Smooth muscle cell (in vitro differentiated cells): ENCODE results near the gene CCNY. TPM values are rescaled to one million over a fixed set of nuclear protein-coding genes. Genes with fewer than 3 reads are reported as not detected.

Experiments used
- DNase-seq: peaks from one replicate; lab custom pipeline; 2025; ENCODE audit not compliant: unreplicated experiment; lab: John Stamatoyannopoulos, UW
- H2AFZ ChIP-seq: fragments of 200-600 bp; sonication (generic); 2 replicates; pipeline ENCODE4 v1.6.0; 2016; ENCODE audit warnings: antibody characterized with exemption, low read depth, mild to moderate bottlenecking
- H3F3A ChIP-seq: fragments of 200-600 bp; sonication (generic); 2 replicates; pipeline ENCODE4 v1.6.0; 2017; ENCODE audit warnings: antibody characterized with exemption, low read depth
- H3K27ac ChIP-seq: fragments of 200-600 bp; sonication (generic); 2 replicates; pipeline ENCODE4 v1.5.1; 2016; ENCODE audit warnings: low read depth, mild to moderate bottlenecking
- H3K27me3 ChIP-seq: fragments of 200-600 bp; sonication (generic); 2 replicates; pipeline ENCODE4 v1.6.1; 2016; ENCODE audit warnings: low read depth, mild to moderate bottlenecking
- H3K36me3 ChIP-seq: fragments of 200-600 bp; sonication (generic); 2 replicates; pipeline ENCODE4 v1.5.1; 2016; ENCODE audit warnings: low read depth
- H3K4me1 ChIP-seq: fragments of 200-600 bp; sonication (generic); 2 replicates; pipeline ENCODE4 v1.5.1; 2016; ENCODE audit warnings: low read depth
- H3K4me2 ChIP-seq: fragments of 200-600 bp; sonication (generic); 2 replicates; pipeline ENCODE4 v1.6.0; 2016; ENCODE audit warnings: mild to moderate bottlenecking
- H3K4me3 ChIP-seq: fragments of 200-600 bp; sonication (generic); 2 replicates; pipeline ENCODE4 v1.5.1; 2016; ENCODE audit warnings: mild to moderate bottlenecking
- H3K79me2 ChIP-seq: fragments of 200-600 bp; sonication (generic); 2 replicates; pipeline ENCODE4 v1.6.0; 2016; ENCODE audit warnings: low read depth, mild to moderate bottlenecking
- H3K9ac ChIP-seq: fragments of 200-600 bp; sonication (generic); 2 replicates; pipeline ENCODE4 v1.6.0; 2016; ENCODE audit warnings: low read depth
- H3K9me3 ChIP-seq: fragments of 200-600 bp; sonication (generic); replicated peaks from 2 replicates; pipeline ENCODE4 v1.5.1; 2016; ENCODE audit warnings: low read depth
- H4K20me1 ChIP-seq: fragments of 200-600 bp; sonication (generic); 2 replicates; pipeline ENCODE4 v1.6.0; 2016; ENCODE audit warnings: low read depth
- CTCF ChIP-seq: fragments of 200-600 bp; sonication (generic); IDR thresholded peaks from 2 replicates; pipeline ENCODE4 v1.5.1; 2017; ENCODE audit warnings: borderline replicate concordance, mild to moderate bottlenecking, antibody characterized with exemption; ENCODE audit not compliant: insufficient read depth, poor library complexity, severe bottlenecking
- WGBS: methylation state at CpG from one replicate; pipeline ENCODE4 v1.1.7; 2016; ENCODE audit warnings: low lambda C conversion rate; 5-methylcytosine and 5-hydroxymethylcytosine counted together
- polyA plus RNA-seq: library from polyadenylated mRNA; unstranded; fragments of >200 nt; fragmentation: Nextera tagmentation; extraction: Ambion mirVana; gene quantifications from 2 replicates; pipeline ENCODE4 v1.2.1, GENCODE V29; 2016
- total RNA-seq: library from RNA; depleted of rRNA; stranded (reverse); fragments of >200 nt; gene quantifications from 2 replicates; pipeline ENCODE4 v1.2.3, GENCODE V29; 2014

The CCNY gene
- total and polyA plus RNA-seq, 2 experiments from 2014 or later = 46.9 to 57.5 TPM

GRCh38 chr10:35452847-35453246, 116.5 kb downstream of the CCNY start:
- peaks cover 92% of the 10 kb centered on the region for H4K20me1 ChIP-seq
- H3K27me3 ChIP-seq = no peaks in the 10 kb centered on the region
- no peaks in the 10 kb centered on the region for H3K36me3 ChIP-seq
- H2AFZ ChIP-seq = no peak overlapping the region
- H3K9ac ChIP-seq = no peak overlapping the region
- H3K4me3 ChIP-seq = no peak overlapping the region
- peaks cover 5% of the 10 kb centered on the region for H3F3A ChIP-seq
- TF ChIP-seq CTCF = no peak
- no peaks in the 10 kb centered on the region for H3K9me3 ChIP-seq
- no peak overlapping the region for H3K4me2 ChIP-seq
- H3K4me1 ChIP-seq = peaks cover 32% of the 10 kb centered on the region
- H3K79me2 ChIP-seq = peaks cover 80% of the 10 kb centered on the region
- WGBS = 98% methylated on average over 2 of the region's 2 CpGs
- H3K27ac ChIP-seq = no peak overlapping the region
- DNase-seq = no peak

GRCh38 chr10:35453855-35454532, 117.7 kb downstream of the CCNY start:
- Histone ChIP-seq H3K4me1 (peaks cover 32% of the 10 kb centered on the region), H3K27me3 (no peaks in the 10 kb centered on the region), H3K27ac (peak overlapping the region; percentile 40), H3F3A (peaks cover 5% of the 10 kb centered on the region), H3K9me3 (no peaks in the 10 kb centered on the region), H2AFZ (no peak overlapping the region), H3K9ac (no peak overlapping the region), H3K4me2 (peak overlapping the region; percentile 51), H3K36me3 (no peaks in the 10 kb centered on the region), H4K20me1 (peaks cover 91% of the 10 kb centered on the region), H3K79me2 (peaks cover 75% of the 10 kb centered on the region), H3K4me3 (no peak overlapping the region)
- DNase-seq = no peak
- WGBS = 71% methylated on average over 12 of the region's 12 CpGs
- TF ChIP-seq CTCF = no peak

- no peak overlapping the region for H3K9ac ChIP-seq
- H3K36me3 ChIP-seq = no peaks in the 10 kb centered on the region
- H4K20me1 ChIP-seq = peaks cover 92% of the 10 kb centered on the region
- H2AFZ ChIP-seq = no peak overlapping the region
- H3F3A ChIP-seq = no peaks in the 10 kb centered on the region
- DNase-seq = no peak
- H3K4me1 ChIP-seq = peaks cover 26% of the 10 kb centered on the region
- peaks cover 78% of the 10 kb centered on the region for H3K79me2 ChIP-seq
- WGBS = 97% methylated on average over 3 of the region's 3 CpGs
- no peak overlapping the region for H3K4me2 ChIP-seq
- TF ChIP-seq CTCF = no peak
- H3K27ac ChIP-seq = no peak overlapping the region
- no peaks in the 10 kb centered on the region for H3K27me3 ChIP-seq
- no peak overlapping the region for H3K4me3 ChIP-seq
- no peaks in the 10 kb centered on the region for H3K9me3 ChIP-seq
These were observed 119.9 kb downstream of the CCNY start for GRCh38 chr10:35456153-35456720.

- no peak overlapping the region for H3K9ac ChIP-seq
- no peak for TF ChIP-seq CTCF
- 93% methylated on average over 4 of the region's 4 CpGs for WGBS
These were observed 120.5 kb downstream of the CCNY start for GRCh38 chr10:35456784-35457183.

More at GRCh38 chr10:35456784-35457183, 120.5 kb downstream of the CCNY start:
- Histone ChIP-seq H3K36me3 (no peaks in the 10 kb centered on the region), H3K4me1 (peaks cover 30% of the 10 kb centered on the region), H3K9me3 (no peaks in the 10 kb centered on the region), H3K4me3 (no peak overlapping the region), H3K79me2 (peaks cover 78% of the 10 kb centered on the region), H3K27ac (no peak overlapping the region), H2AFZ (no peak overlapping the region), H3K27me3 (no peaks in the 10 kb centered on the region), H3F3A (no peaks in the 10 kb centered on the region), H3K4me2 (no peak overlapping the region), H4K20me1 (peaks cover 92% of the 10 kb centered on the region)
- no peak for DNase-seq
